Stimulated activated naive CD8-positive, alpha-beta T cell treated with anti-CD3 and anti-CD28 coated beads, Interleukin-15, Interleukin-2, amounts not matched to agents 100 U/mL and 50 U/mL, for 24 hours (primary cell): ENCODE data around the gene GALNT15.
A peak's percentile ranks its signal among the peaks of the same experiment; 100 is the strongest.

Source experiments
- ATAC-seq: fragments of 150-1000 bp; cut with Tn5 transposase; one replicate; pipeline ENCODE4 v1.10.0; 2021
- DNase-seq: peaks from one replicate; pipeline ENCODE4 v3.0.0; 2021

The GALNT15 gene

DNA sequence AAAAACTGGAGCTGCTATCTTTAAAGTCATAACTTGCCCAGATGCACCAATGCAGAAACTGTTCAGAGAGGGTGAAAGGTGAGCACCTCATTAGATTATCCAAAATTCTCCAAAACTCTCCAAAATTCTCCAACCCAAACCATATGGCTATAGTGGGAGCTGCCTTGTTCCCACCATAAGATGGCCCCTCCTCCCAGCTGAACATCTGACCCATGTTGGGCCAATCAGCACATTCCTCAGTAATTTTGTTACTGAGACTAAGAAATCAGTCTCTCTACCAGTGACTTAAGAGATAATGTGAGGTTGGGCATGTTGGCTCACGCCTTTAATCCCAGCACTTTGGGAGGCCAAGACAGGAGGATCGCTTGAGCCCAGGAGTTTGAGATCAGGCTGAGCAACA, 57.5 kb downstream of the GALNT15 start:
- no peak for ATAC-seq
- DNase-seq = no peak

- DNase-seq (no peak), ATAC-seq (no peak)
Measured at GRCh38 chr3:16233806-16234205, 59.3 kb downstream of the GALNT15 start.

DNA sequence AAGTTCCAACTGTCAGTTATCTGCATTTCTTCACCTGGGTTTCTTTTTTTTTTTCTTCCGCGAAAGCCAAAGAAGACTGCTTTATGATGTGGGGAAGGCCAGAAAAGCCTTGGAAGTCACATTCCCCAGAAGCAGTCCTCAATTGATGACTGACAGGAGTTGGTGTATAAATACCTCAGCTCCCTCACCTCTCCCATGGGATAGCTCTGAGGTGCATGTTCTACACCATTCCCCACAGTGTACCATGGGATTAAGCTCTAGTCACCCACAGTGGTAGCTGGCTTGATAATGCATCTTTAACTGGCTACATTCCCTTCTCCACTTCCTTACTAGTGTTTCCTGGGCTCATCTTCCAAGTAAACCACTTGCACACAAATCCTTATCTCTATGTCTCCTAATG, 59.8 kb downstream of the GALNT15 start:
- DNase-seq (no peak), ATAC-seq (no peak)

DNA sequence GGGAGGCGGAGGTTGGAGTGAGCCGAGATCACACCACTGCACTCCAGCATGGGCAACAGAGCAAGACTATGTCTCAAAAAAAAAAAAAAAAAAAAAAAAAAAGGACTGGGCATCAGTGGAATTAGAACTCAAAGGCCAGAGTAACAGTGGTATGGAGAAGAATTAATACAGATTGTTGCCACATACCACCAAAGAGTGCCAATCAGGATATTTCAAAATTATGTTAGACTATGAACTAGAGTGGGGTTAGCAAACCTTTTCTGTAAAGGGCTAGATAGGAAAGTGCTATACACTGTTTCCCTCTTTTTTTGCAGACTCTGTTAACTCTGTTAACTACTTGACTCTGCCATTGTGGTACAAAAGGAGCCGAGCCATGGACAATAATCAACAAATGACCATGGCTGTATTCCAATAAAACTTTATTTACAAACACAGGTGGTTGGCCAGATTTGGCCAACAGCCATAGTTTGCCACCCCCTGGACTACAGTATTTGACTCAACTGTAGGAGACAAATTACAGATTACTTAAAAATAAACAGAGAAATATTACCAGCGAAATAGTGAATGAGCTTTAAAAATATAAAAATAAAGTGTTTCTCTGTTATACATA, 61.7 kb downstream of the GALNT15 start:
- DNase-seq = no peak
- no peak for ATAC-seq

GRCh38 chr3:16236856-16237393, 62.4 kb downstream of the GALNT15 start:
- DNase-seq (no peak), ATAC-seq (no peak)

- DNase-seq (no peak), ATAC-seq (no peak)
Measured at GRCh38 chr3:16239086-16239770, 64.7 kb downstream of the GALNT15 start.

GRCh38 chr3:16239780-16240179, 65.3 kb downstream of the GALNT15 start:
- no peak for DNase-seq
- ATAC-seq = no peak

GRCh38 chr3:16240229-16241023, 65.9 kb downstream of the GALNT15 start:
- no peak for ATAC-seq
- no peak for DNase-seq

- no peak for DNase-seq
- no peak for ATAC-seq
Measured at GRCh38 chr3:16241225-16241624, 66.7 kb downstream of the GALNT15 start.

GRCh38 chr3:16242177-16242576, 67.7 kb downstream of the GALNT15 start:
- no peak for DNase-seq
- ATAC-seq = no peak

GRCh38 chr3:16243706-16244490, 69.4 kb downstream of the GALNT15 start:
- no peak for ATAC-seq
- DNase-seq = no peak

DNA sequence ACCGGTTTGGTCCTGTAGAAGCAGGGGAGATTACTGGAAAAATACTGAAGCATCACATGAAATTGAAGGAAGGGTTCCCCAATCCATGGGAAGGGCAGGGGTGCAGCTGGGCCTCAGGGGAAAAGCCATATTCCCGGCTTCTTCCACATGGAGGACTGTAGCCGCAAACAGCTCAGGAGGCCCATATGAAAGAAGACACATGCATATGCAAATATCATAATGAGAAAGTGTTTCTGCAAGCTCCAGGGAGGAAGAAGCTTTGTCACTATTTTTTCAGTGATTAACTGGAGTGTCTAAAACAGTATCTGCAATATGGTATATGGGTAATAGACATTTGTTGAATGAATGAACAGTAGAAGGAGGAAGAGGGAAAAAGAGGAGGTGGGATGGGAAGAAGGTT, 71.1 kb downstream of the GALNT15 start:
- DNase-seq (no peak), ATAC-seq (no peak)

DNA sequence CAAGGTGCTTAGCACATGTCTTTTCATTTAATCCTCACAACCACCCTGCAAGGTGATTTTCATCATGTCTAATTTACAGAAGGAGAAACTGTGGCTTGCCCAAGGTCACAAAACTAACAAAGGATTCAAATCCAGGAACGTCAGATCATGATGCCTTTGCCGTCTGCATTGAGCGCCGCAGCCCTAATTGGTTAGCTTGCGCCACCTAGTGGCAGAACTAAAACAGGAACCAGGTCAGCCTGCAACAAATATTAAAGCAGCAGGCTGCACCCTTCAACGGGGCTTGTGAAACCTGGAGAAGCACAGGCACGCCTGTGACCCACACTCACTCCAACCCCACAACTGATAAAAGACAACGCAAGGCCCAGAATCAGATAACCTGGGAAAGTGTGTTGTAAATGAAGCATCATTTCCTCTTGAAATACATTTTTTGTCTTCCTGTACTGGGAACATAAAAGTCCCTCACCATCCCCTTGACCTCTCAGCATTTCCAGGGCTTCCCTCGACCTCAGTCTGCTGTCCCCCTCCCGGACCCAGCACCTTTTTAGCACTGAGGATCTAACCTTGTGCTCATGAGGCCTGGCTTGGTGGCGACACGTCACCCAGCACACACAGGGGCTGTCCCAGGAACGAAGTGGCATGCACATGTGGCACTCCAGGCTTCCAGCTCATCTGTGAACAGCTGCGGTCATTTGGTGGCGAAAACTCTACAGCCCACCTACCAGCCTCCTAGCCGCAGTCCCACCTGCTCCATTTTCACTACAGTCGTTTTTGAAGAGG, 73.0 kb downstream of the GALNT15 start:
- DNase-seq (peak; percentile 79), ATAC-seq (peak; percentile 78)

DNA sequence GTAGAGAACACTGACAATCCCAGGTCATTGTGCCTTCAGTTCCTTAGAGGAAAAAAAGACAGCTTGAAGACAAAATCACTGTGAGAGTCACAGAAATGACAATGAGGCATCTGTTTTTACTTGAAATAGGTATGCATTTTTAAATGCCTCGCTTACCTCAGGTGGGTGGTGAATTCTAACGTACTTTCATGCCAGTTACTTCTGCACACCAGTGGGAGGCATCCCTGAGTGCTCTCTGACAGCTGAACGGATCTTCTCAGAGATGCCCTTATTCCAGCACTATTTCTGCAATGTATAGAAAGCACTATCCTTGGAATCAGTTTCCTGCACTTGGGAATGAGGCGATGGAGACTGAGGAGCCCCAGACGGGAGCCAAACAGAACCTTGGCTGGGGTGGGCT, 74.1 kb downstream of the GALNT15 start:
- DNase-seq (no peak), ATAC-seq (no peak)

- no peak for ATAC-seq
- DNase-seq = peak; percentile 44
Measured at GRCh38 chr3:16249336-16249735, 74.9 kb downstream of the GALNT15 start.

GRCh38 chr3:16249886-16250285, 75.4 kb downstream of the GALNT15 start:
- no peak for ATAC-seq
- no peak for DNase-seq

- DNase-seq = no peak
- no peak for ATAC-seq
Measured at GRCh38 chr3:16251316-16252085, 77.0 kb downstream of the GALNT15 start.

- no peak for ATAC-seq
- DNase-seq = no peak
Measured at GRCh38 chr3:16252243-16252978, 77.9 kb downstream of the GALNT15 start.

DNA sequence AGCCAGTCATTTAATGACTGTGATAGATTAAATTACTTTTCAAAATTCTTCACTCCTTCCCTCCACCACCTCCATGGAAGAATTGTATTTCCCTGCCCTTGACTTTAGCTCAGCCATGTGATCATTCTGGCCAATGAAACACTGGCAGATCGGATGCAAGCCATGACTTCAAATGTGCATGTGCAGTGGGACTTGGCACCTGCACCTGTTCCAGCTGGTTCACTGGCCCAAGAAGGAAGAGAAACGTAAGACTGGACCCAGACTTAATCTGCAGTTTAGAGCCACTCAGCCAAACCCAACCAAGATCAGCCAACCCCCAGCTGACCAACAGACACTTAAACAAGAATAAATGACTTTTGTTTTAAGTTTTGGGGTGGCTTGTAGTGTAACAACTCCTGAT, 78.5 kb downstream of the GALNT15 start:
- DNase-seq (no peak), ATAC-seq (no peak)

DNA sequence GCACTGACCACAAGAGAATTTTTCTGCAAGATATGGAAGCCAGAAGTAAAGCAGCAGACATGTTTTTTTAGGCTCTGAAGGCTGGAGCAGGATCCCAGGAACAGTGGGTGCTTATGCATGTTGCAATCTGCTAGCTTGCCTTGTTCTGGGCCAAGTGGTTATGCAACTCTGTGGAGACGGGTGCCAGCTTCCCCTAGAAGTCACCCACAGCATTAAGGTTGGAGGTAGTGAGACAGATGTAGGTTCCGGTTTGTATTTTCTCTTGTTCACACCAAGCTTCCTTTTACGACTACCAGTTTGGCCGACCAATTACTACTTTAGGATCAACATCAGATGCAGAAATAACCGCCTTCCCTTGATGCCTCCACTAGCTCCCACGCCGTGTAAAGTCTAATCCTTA, 79.1 kb downstream of the GALNT15 start:
- DNase-seq (no peak), ATAC-seq (no peak)
